ENCODE data around the gene COTL1.

GRCh38 chr16:84585886-84586285, 32.0 kb downstream of the COTL1 start:
- TF ChIP-seq POLR2A (IDR thresholded peaks at IDR 0.05) (no peak), CTCF (IDR thresholded peaks at IDR 0.05) (no peak), EP300 (IDR thresholded peaks at IDR 0.05) (no peak)

Measured in ovary (tissue), 3 donors.